OCI-LY1 (cell line): Measurements from ENCODE around the gene ZRSR2.

Experiments
- H2AFZ ChIP-seq: fragments of 200-600 bp; sonication (generic), shearing (Covaris generic); 2 replicates; pipeline ENCODE4 v1.6.0; 2014; ENCODE audit warnings: antibody characterized with exemption, mild to moderate bottlenecking, low read length
- H3F3A ChIP-seq: fragments of 200-600 bp; sonication (generic), shearing (Covaris generic); 2 replicates; pipeline ENCODE4 v1.6.0; 2014; ENCODE audit warnings: mild to moderate bottlenecking, antibody characterized with exemption, low read length, moderate library complexity; ENCODE audit not compliant: insufficient read depth
- H3K27ac ChIP-seq: fragments of 200-600 bp; sonication (generic); 2 replicates; pipeline ENCODE4 v1.5.1; 2014; ENCODE audit warnings: low read length, mixed run types, mild to moderate bottlenecking, low read depth; ENCODE audit not compliant: poor library complexity, severe bottlenecking
- H3K27me3 ChIP-seq: fragments of 200-600 bp; sonication (generic); 2 replicates; pipeline ENCODE4 v1.6.0; 2014; ENCODE audit warnings: antibody characterized with exemption, mild to moderate bottlenecking, low read length, moderate library complexity; ENCODE audit not compliant: insufficient read depth
- H3K36me3 ChIP-seq: fragments of 200-600 bp; sonication (generic); 2 replicates; pipeline ENCODE4 v1.6.1; 2014; ENCODE audit warnings: mild to moderate bottlenecking, antibody characterized with exemption, low read length, moderate library complexity, mixed read lengths; ENCODE audit not compliant: insufficient read depth
- H3K4me1 ChIP-seq: fragments of 200-600 bp; sonication (generic); 2 replicates; pipeline ENCODE4 v1.5.1; 2014; ENCODE audit warnings: mild to moderate bottlenecking, low read length, moderate library complexity; ENCODE audit not compliant: insufficient read depth, severe bottlenecking
- H3K4me2 ChIP-seq: fragments of 200-600 bp; sonication (generic), shearing (Covaris generic); 2 replicates; pipeline ENCODE4 v1.6.1; 2014; ENCODE audit warnings: low read length
- H3K4me3 ChIP-seq: fragments of 200-600 bp; sonication (generic); 2 replicates; pipeline ENCODE4 v1.5.1; 2014; ENCODE audit warnings: low read length, low read depth, mild to moderate bottlenecking, mixed read lengths; ENCODE audit not compliant: poor library complexity, severe bottlenecking
- H3K79me2 ChIP-seq: fragments of 200-600 bp; shearing (Covaris generic); 2 replicates; pipeline ENCODE4 v1.6.1; 2016; ENCODE audit warnings: mixed run types, low read length, mixed read lengths; ENCODE audit not compliant: insufficient read depth
- H3K9ac ChIP-seq: fragments of 200-600 bp; sonication (generic), shearing (Covaris generic); 2 replicates; pipeline ENCODE4 v1.6.1; 2014; ENCODE audit warnings: mild to moderate bottlenecking, low read length, mixed read lengths
- H3K9me2 ChIP-seq: fragments of 200-600 bp; sonication (generic), shearing (Covaris generic); 2 replicates; pipeline ENCODE4 v1.6.1; 2014; ENCODE audit warnings: low read depth, mild to moderate bottlenecking, low read length, mixed read lengths
- H3K9me3 ChIP-seq: fragments of 200-600 bp; shearing (Covaris generic); 2 replicates; pipeline ENCODE4 v1.6.1; 2014; ENCODE audit warnings: low read length, mixed read lengths
- H4K20me1 ChIP-seq: fragments of 200-600 bp; sonication (generic), shearing (Covaris generic); 2 replicates; pipeline ENCODE4 v1.6.0; 2016; ENCODE audit warnings: mild to moderate bottlenecking, low read length; ENCODE audit not compliant: insufficient read depth
- EZH2 ChIP-seq: fragments of 200-600 bp; sonication (generic), shearing (Covaris generic); IDR thresholded peaks from 2 replicates; pipeline ENCODE4 v1.8.0; 2017; ENCODE audit warnings: borderline replicate concordance, mixed run types, mild to moderate bottlenecking, antibody characterized with exemption, low read length, moderate library complexity, mixed read lengths
- TF ChIP-seq, protein P1 (sequence below): fragments of 200-600 bp; sonication (generic), shearing (Covaris generic); IDR thresholded peaks from 2 replicates; pipeline ENCODE4 v1.5.1; 2017; ENCODE audit warnings: mild to moderate bottlenecking, antibody characterized with exemption, low read length, moderate library complexity, mixed read lengths

Gene ZRSR2

DNA sequence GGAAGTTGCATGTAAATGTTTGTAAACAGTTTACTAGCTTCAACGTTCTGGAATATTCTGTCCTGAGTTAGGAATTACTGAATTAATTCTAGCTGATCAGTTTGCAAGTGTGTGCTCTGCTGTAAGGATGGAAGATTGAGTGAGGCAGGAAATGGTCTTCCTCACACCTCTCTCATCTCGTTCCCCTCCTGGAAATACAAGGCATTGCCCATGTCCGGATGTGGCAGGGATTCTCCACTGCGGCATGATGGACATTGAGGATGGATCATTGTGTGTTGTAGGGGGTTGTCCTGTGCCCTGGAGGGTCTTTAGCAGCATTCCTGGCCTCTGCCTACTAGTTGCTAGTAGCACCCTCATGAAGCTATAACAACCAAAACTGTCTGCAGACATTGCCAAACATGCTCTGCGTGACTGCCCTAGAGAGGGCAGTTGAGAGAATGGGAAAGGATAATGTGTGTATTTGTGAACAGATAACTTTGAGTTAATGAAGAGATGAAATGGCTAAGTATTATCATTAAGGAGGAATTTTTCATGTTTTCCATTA is 39.6 kb upstream of the ZRSR2 start:
- no peaks in the 10 kb centered on the region for H4K20me1 ChIP-seq
- H3K4me3 ChIP-seq = no peak overlapping the region
- no peaks in the 10 kb centered on the region for H3K9me2 ChIP-seq
- no peaks in the 10 kb centered on the region for H3F3A ChIP-seq
- H3K4me2 ChIP-seq = 0 out of 2 replicates have a peak overlapping the region, but pooled peaks have one; percentile 6
- H3K9me3 ChIP-seq = no peaks in the 10 kb centered on the region
- H2AFZ ChIP-seq = no peak overlapping the region
- H3K27ac ChIP-seq = no peak overlapping the region
- peaks cover 19% of the 10 kb centered on the region for H3K4me1 ChIP-seq
- H3K9ac ChIP-seq = no peak overlapping the region; the same call in 1 of the 2 replicates
- no peaks in the 10 kb centered on the region for H3K79me2 ChIP-seq
- H3K36me3 ChIP-seq = no peaks in the 10 kb centered on the region
- TF ChIP-seq, protein P1, sequence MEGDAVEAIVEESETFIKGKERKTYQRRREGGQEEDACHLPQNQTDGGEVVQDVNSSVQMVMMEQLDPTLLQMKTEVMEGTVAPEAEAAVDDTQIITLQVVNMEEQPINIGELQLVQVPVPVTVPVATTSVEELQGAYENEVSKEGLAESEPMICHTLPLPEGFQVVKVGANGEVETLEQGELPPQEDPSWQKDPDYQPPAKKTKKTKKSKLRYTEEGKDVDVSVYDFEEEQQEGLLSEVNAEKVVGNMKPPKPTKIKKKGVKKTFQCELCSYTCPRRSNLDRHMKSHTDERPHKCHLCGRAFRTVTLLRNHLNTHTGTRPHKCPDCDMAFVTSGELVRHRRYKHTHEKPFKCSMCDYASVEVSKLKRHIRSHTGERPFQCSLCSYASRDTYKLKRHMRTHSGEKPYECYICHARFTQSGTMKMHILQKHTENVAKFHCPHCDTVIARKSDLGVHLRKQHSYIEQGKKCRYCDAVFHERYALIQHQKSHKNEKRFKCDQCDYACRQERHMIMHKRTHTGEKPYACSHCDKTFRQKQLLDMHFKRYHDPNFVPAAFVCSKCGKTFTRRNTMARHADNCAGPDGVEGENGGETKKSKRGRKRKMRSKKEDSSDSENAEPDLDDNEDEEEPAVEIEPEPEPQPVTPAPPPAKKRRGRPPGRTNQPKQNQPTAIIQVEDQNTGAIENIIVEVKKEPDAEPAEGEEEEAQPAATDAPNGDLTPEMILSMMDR = no peak
- no peak for TF ChIP-seq EZH2
- H3K27me3 ChIP-seq = no peaks in the 10 kb centered on the region

DNA sequence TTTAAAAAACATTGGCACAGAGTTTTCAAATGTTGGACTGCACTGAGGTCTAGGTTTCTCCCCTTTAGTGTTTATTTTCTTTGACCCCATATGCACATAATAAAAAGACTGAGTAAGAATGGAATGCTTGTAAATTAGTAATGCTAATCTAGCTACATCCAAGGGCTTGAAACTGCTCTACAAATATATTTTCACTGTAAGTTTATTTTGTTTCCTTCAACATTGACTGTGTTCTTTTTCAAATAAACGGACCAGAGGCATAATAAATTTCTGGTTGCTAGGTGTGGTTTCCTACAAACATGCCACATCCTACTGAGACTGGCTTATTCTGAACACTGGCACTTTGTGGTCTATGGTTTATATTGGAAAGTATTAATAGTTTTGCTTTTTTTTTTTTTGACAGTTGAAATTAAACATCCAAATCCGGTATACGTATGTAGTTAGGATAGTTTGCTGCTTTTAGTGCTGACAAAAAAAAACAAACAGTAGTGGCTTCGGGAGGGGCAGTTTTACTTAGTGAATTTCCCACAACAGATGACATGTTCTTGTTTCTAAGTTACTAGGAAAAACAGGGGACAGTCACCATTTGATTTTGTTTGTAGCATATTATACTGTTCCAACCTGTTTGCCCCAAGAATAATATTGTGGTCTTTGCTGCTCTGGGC is 39.0 kb upstream of the ZRSR2 start:
- Histone ChIP-seq H3K79me2 (no peaks in the 10 kb centered on the region), H3K4me2 (no peak overlapping the region), H3K9ac (no peak overlapping the region), H2AFZ (no peak overlapping the region), H3K27ac (no peak overlapping the region), H3K27me3 (no peaks in the 10 kb centered on the region), H3K9me3 (no peaks in the 10 kb centered on the region), H3F3A (no peaks in the 10 kb centered on the region), H3K4me3 (no peak overlapping the region), H3K36me3 (no peaks in the 10 kb centered on the region), H4K20me1 (no peaks in the 10 kb centered on the region), H3K4me1 (peaks cover 19% of the 10 kb centered on the region), H3K9me2 (no peaks in the 10 kb centered on the region)
- no peak for TF ChIP-seq EZH2
- TF ChIP-seq, protein P1 = no peak

DNA sequence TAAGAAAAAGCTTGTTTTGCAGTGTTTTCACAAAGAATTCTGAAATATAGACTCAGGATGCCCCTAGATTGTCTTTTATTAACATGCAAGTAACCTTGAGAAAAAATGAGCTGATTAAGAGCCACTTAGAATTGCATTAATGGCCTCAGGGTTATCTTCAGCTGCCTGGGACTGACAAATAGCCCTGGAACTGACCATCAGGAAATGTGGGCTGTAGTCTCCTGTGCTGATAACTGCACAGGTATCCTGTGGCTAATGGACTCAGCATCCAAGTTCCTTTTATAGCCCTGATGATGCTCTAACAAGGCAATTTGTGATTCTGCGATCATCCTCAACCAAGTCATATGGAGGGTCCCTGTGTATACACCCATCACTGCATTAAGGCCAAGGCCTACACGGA is 35.2 kb upstream of the ZRSR2 start:
- Histone ChIP-seq H3K4me2 (no peak overlapping the region), H3K4me1 (peaks cover 11% of the 10 kb centered on the region), H3K9me3 (no peaks in the 10 kb centered on the region), H4K20me1 (no peaks in the 10 kb centered on the region), H3K9me2 (no peaks in the 10 kb centered on the region), H3F3A (no peaks in the 10 kb centered on the region), H3K27me3 (no peaks in the 10 kb centered on the region), H3K36me3 (no peaks in the 10 kb centered on the region), H2AFZ (no peak overlapping the region), H3K79me2 (no peaks in the 10 kb centered on the region), H3K27ac (no peak overlapping the region), H3K4me3 (no peak overlapping the region), H3K9ac (no peak overlapping the region)
- no peak for TF ChIP-seq EZH2
- TF ChIP-seq, protein P1 = no peak
